Endodermal cell (in vitro differentiated cells): ENCODE data around the gene PFN3. TPM values are rescaled to one million over a fixed set of nuclear protein-coding genes. Genes with fewer than 3 reads are reported as not detected.

Source experiments
- DNase-seq: peaks from one replicate; pipeline ENCODE4 v3.0.0-alpha.2; 2017
- H3K27ac ChIP-seq: 2 replicates; pipeline ENCODE4 v1.5.1; 2013; ENCODE audit warnings: mild to moderate bottlenecking, low read depth, low read length, moderate library complexity
- H3K27me3 ChIP-seq: 2 replicates; pipeline ENCODE4 v1.6.1; 2013; ENCODE audit warnings: mild to moderate bottlenecking, low read length, moderate library complexity; ENCODE audit not compliant: insufficient read depth, control insufficient read depth, poor library complexity, severe bottlenecking
- H3K36me3 ChIP-seq: 2 replicates; pipeline ENCODE4 v1.7.0; 2013; ENCODE audit warnings: mild to moderate bottlenecking, low read length, moderate library complexity; ENCODE audit not compliant: control insufficient read depth, insufficient read depth
- H3K4me1 ChIP-seq: one replicate; pipeline ENCODE4 v1.7.0; 2013; ENCODE audit warnings: low read length; ENCODE audit not compliant: control insufficient read depth, insufficient read depth
- H3K4me3 ChIP-seq: 2 replicates; pipeline ENCODE4 v1.5.1; 2013; ENCODE audit warnings: mild to moderate bottlenecking, low read length, moderate library complexity
- H3K9ac ChIP-seq: 2 replicates; pipeline ENCODE4 v1.6.1; 2013; ENCODE audit warnings: mild to moderate bottlenecking, low read length, moderate library complexity; ENCODE audit not compliant: poor library complexity, severe bottlenecking; ENCODE audit errors: extremely low read depth
- H3K9me3 ChIP-seq: 2 replicates; pipeline ENCODE4 v1.6.1; 2013; ENCODE audit warnings: mild to moderate bottlenecking, low read length, moderate library complexity; ENCODE audit not compliant: control insufficient read depth
- H3K27ac Mint-ChIP-seq: 2 replicates; pipeline ENCODE4 v1.8.0; 2020; ENCODE audit warnings: mixed read lengths
- H3K27me3 Mint-ChIP-seq: 2 replicates; pipeline ENCODE4 v1.8.0; 2021; ENCODE audit warnings: mild to moderate bottlenecking, mixed read lengths; ENCODE audit not compliant: insufficient read depth
- H3K36me3 Mint-ChIP-seq: 2 replicates; pipeline ENCODE4 v1.8.0; 2020; ENCODE audit warnings: low read depth, mixed read lengths
- H3K4me1 Mint-ChIP-seq: 2 replicates; pipeline ENCODE4 v1.8.0; 2020; ENCODE audit warnings: mixed read lengths
- H3K4me3 Mint-ChIP-seq: 2 replicates; pipeline ENCODE4 v1.8.0; 2020; ENCODE audit warnings: mild to moderate bottlenecking, moderate library complexity, mixed read lengths
- H3K9me3 Mint-ChIP-seq: 2 replicates; pipeline ENCODE4 v1.8.0; 2020; ENCODE audit warnings: mild to moderate bottlenecking, mixed read lengths
- WGBS, 2 experiments: methylation state at CpG; one replicate each; pipeline versions ENCODE4 v1.1.5 to v1.1.7; 2013; ENCODE audit warnings: missing lambda C conversion rate in 2 of 2, mixed read lengths in 1 of 2; ENCODE audit not compliant: insufficient coverage in 1 of 2, insufficient read length in 1 of 2; 5-methylcytosine and 5-hydroxymethylcytosine counted together
- total RNA-seq, 2 donors: library from RNA; stranded (reverse); fragmentation: NEBNext Ultra II Directional in 1 of 2; extraction: Animal tissue kit (Norgen Biotek cat#: 25700) in 1 of 2; gene quantifications; 2 replicates in 1 of 2; 3 replicates in 1 of 2; pipeline ENCODE4 v1.2.1, GENCODE V29; 2021
- TF ChIP-seq, protein P1 (sequence below): fragments of 200-600 bp; sonication (generic); conservative IDR thresholded peaks from 2 replicates; pipeline ENCODE4 v1.5.0; 2021; ENCODE audit warnings: antibody characterized with exemption, mild to moderate bottlenecking

Gene PFN3
- total RNA-seq, 2 donors from 2014 or later = not detected

DNA sequence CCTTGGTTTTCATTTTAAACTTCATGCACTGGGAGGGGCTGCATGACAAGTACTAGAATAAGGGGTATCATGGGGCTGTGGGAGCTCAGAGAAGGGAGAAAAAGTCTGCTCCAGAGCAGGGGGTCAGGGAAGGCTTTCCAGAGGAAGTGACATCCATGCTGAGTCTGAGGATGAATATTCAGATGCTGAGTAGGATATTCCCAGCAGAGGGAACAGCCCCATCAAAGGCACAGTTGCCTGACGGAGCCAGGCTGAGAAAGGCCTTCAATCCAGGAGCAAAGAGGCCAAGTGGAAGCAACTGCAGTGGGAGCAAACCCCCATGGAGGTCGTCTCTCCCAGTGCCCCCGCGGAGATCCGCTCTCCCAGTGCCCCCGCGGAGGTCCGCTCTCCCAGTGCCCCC is 4.4 kb downstream of the PFN3 start:
- Histone ChIP-seq H3K27me3 (peaks cover 16% of the 10 kb centered on the region), H3K27ac (no peak overlapping the region), H3K9ac (no peak overlapping the region), H3K4me1 (no peaks in the 10 kb centered on the region), H3K9me3 (no peaks in the 10 kb centered on the region), H3K4me3 (no peak overlapping the region), H3K36me3 (no peaks in the 10 kb centered on the region)
- peaks cover 8% of the 10 kb centered on the region for H3K4me1 Mint-ChIP-seq
- DNase-seq = no peak
- no peak overlapping the region for H3K4me3 Mint-ChIP-seq
- no peaks in the 10 kb centered on the region for H3K36me3 Mint-ChIP-seq
- TF ChIP-seq, protein P1, sequence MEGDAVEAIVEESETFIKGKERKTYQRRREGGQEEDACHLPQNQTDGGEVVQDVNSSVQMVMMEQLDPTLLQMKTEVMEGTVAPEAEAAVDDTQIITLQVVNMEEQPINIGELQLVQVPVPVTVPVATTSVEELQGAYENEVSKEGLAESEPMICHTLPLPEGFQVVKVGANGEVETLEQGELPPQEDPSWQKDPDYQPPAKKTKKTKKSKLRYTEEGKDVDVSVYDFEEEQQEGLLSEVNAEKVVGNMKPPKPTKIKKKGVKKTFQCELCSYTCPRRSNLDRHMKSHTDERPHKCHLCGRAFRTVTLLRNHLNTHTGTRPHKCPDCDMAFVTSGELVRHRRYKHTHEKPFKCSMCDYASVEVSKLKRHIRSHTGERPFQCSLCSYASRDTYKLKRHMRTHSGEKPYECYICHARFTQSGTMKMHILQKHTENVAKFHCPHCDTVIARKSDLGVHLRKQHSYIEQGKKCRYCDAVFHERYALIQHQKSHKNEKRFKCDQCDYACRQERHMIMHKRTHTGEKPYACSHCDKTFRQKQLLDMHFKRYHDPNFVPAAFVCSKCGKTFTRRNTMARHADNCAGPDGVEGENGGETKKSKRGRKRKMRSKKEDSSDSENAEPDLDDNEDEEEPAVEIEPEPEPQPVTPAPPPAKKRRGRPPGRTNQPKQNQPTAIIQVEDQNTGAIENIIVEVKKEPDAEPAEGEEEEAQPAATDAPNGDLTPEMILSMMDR = no peak
- WGBS, 2 experiments = 73 to 75% methylated on average over 5 to 8 of the region's 8 CpGs
- no peak overlapping the region for H3K27ac Mint-ChIP-seq
- H3K27me3 Mint-ChIP-seq = peaks cover 40% of the 10 kb centered on the region
- H3K9me3 Mint-ChIP-seq = no peaks in the 10 kb centered on the region

DNA sequence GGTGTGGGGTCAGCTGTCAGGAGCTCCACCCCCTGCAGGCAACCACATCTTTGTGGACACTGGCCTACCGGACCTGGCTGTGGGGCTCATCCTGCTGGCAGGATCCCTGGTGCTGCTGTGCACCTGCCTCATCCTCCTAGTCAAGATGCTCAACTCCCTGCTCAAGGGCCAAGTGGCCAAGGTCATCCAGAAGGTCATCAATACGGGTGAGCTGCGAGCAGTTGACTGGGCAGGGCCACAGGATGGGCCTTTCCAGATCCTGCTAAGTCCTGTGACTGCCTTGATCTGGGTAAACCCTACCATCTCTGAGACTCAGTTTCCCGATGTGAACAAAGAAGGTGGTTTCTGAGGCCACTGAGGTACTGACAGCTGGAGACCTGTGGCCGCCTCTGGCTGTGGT is 6.5 kb downstream of the PFN3 start:
- H3K9me3 ChIP-seq = no peaks in the 10 kb centered on the region

DNA sequence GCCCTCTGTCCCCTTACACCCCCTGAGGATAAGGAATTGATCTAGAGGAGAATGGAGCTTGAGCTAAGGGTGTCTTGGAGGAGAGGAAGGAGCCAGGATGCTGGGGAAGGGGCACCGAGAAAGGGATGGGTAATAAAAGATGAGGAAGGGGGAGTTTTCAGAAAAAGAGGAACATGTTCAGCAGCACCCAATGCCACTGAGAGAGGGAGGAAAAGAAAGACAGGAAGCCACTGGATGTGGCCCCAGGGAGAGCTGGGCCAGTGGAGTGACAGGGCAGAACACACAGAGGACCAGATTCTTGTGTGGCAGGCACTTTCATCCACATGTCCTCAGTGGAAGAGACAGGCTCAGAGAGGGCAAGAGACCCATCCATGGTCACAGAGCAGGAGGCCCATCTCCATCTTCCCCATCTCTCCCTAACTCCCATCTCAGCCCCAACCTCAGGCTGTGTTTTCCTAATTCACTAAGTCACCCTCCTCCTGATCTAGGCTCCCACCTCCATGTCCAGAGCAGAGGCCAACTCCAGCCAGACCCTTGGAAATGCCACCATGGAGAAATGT is 7.2 kb downstream of the PFN3 start:
- Mint-ChIP-seq H3K4me1 (peaks cover 8% of the 10 kb centered on the region), H3K27me3 (peaks cover 46% of the 10 kb centered on the region), H3K36me3 (no peaks in the 10 kb centered on the region), H3K9me3 (no peaks in the 10 kb centered on the region), H3K4me3 (no peak overlapping the region), H3K27ac (no peak overlapping the region)
- Histone ChIP-seq H3K36me3 (no peaks in the 10 kb centered on the region), H3K27ac (no peak overlapping the region), H3K27me3 (peaks cover 17% of the 10 kb centered on the region), H3K9me3 (no peaks in the 10 kb centered on the region), H3K9ac (no peak overlapping the region), H3K4me3 (no peak overlapping the region), H3K4me1 (no peaks in the 10 kb centered on the region)
- TF ChIP-seq, protein P1 = no peak
- DNase-seq = no peak
- WGBS, 2 experiments = 88 to 100% methylated on average over 1 of the region's 1 CpG

More for the DNA sequence above, 6.5 kb downstream of the PFN3 start:
- H3K27ac Mint-ChIP-seq = no peak overlapping the region
- TF ChIP-seq, protein P1 = no peak
- no peak overlapping the region for H3K9ac ChIP-seq
- no peak overlapping the region for H3K4me3 ChIP-seq
- H3K9me3 Mint-ChIP-seq = no peaks in the 10 kb centered on the region
- H3K4me1 Mint-ChIP-seq = peaks cover 8% of the 10 kb centered on the region
- H3K27me3 Mint-ChIP-seq = peaks cover 44% of the 10 kb centered on the region
- WGBS, 2 experiments = 83 to 88% methylated on average over 4 to 5 of the region's 5 CpGs
- H3K4me1 ChIP-seq = no peaks in the 10 kb centered on the region
- no peak overlapping the region for H3K27ac ChIP-seq
- peaks cover 13% of the 10 kb centered on the region for H3K27me3 ChIP-seq
- no peak overlapping the region for H3K4me3 Mint-ChIP-seq
- H3K36me3 Mint-ChIP-seq = no peaks in the 10 kb centered on the region
- no peaks in the 10 kb centered on the region for H3K36me3 ChIP-seq
- no peak for DNase-seq
